HG03135 (cell line): ENCODE results near the gene SLAMF6.
A peak's percentile ranks its signal among the peaks of the same experiment; 100 is the strongest.
"Not testable (repeated sequence)": the region's sequence is repeated elsewhere in the genome, so short reads cannot be mapped to it uniquely, and the experiment has no call there.

Source experiments
- ATAC-seq: cut with Tn5 transposase; IDR thresholded peaks from one replicate; pipeline ENCODE4 v1.9.1; 2021; ENCODE audit warnings: mild to moderate bottlenecking, moderate library complexity; ENCODE audit not compliant: unreplicated experiment

Gene SLAMF6

DNA sequence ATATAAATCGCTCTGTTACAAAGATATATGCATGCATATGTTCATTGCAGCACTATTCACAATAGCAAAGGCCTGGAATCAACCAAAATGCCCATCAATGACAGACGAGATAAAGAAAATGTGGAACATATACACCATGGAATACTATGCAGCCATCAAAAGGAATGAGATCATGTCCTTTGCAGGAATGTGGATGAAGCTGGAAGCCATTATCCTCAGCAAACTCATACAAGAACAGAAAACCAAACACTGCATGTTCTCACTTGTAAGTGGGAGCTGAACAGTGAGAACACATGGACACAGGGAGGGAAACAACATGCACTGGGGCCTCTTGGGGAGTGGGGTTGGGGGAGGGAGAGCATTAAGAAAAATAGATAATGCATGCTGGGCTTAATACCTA, 5.5 kb downstream of the SLAMF6 start:
- ATAC-seq: not testable (repeated sequence)

DNA sequence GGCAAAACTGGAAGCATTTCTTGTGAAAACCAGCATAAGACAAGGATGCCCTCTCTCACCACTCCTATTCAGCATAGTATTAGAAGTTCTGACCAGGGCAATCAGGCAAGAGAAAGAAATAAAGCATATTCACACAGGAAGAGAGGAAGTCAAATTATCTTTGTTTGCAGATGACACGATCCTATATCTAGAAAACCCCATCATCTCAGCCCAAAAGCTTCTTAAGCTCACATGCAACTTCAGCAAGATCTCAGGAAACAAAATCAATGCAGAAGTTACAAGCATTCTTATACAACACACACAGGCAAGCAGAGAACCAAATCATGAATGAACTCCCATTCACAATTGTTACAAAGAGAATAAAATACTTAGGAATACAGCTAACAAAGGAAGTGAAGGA, 7.1 kb downstream of the SLAMF6 start:
- not testable (repeated sequence) for ATAC-seq

DNA sequence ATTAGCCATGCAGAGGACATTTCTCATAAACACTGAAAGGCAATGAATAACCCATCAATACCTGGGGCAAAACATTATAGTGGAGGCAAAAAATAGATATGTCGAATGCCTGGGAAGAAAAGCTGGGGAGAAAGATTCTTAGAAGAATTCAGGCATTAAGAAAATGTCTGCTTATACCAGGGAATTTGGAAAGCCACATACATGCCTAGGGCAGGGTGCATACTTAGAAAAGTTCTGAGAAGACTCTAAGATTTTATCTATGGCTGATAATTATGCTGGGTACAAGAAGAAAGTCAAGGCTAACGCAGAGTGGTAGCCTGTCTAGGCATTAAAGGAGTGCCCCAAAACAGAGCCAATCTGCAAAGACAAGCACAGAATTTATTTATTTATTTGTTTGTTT, 18.4 kb downstream of the SLAMF6 start:
- no peak for ATAC-seq

DNA sequence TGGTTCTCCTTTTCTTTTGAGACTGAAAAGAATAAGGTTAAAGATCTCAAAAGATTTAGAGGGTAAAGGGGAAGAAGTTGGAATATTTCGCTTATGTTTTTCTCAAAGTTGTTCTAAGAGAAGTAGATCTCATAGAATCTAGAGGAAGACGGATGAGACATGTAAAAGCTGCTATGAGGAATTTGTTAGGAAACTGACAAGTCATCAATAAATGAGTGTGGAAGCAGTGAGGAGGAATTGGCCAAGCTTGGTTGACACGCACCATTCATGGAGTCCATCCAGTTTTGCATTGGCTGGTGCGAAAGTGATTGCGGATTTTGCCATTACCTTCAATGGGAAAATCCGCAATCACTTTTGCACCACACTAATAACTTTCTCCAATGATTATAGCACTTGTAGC, 20.0 kb downstream of the SLAMF6 start:
- no peak for ATAC-seq

DNA sequence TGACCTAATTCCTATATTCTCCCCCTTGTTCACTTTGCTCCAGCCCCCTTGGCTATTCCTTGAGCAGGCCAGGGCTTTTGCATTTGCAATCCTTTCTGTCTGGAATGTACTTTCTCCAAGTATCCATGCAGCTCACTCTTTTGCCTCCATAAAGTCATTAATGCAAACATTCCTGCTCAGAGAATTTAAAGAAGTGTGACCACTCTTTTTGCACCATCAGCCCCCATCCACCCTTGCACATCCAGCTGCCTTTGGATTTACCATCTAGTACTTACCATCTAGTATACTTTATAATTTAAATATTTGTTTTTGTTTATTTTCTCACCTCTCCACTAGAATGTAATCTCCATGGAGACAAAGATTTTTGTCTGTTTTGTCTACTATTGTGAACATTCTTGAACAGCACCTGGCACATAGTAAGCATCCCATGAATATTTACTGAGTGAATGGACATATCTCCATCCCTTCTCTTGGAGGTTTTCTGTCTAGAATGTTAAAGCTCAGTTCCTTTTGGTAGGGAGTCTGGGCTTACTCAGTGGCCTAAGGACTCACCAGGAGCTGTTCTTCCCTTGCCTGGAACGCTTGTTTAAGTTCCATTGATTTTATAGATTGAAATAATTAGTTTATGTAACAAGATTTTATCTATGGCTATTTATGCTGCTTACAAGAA, 22.6 kb downstream of the SLAMF6 start:
- ATAC-seq: no peak

DNA sequence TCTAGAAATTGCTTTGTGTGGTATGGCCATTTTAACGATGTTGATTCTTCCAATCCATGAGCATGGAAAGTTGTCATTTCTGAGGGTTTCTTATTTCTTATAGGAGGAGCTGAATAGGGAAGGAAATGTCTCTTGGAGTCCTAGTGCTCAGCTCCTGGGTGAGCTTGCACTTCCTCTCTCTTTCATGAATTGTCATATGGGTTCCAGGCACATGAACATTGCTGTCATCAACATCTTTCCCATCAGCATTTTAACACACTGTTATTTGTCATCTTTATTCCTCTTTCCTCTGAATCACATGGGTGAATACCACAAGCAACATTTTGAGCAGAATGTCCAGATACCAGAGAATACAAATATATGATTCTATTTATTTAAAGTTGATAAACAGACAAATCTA, 23.4 kb downstream of the SLAMF6 start:
- no peak for ATAC-seq

DNA sequence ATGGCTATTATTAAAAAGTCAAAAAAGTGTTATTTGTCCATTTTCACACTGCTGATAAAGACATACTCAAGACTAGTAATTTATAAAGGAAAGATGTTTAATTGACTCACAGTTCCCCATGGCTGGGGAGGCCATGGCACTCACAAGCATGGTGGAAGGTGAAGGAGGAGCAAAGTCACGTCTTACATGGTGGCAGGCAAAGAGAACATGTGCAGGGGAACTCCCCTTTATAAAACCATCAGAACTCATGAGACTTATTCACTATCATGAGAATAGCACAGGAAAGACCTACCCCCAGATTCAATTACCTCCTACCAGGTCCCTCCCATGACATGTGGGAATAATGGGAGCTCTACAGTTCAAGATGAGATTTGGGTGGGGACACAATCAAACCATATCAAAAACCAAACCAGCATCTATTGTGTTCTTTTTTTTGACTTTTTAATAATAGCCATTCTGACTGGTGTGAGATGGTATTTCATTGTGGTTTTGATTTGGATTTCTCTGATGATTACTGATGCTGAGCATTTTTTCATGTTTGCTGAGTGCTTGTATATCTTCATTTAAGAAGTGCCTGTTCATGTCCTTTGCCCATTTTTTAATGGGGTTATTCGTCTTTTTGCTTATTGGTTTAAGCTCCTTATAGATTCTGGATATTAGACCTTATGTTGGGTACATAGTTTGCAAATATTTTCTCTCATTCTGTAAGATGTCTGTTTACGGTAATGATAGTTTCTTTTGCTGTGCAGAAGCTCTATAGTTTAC, 24.6 kb downstream of the SLAMF6 start:
- ATAC-seq: not testable (repeated sequence)

DNA sequence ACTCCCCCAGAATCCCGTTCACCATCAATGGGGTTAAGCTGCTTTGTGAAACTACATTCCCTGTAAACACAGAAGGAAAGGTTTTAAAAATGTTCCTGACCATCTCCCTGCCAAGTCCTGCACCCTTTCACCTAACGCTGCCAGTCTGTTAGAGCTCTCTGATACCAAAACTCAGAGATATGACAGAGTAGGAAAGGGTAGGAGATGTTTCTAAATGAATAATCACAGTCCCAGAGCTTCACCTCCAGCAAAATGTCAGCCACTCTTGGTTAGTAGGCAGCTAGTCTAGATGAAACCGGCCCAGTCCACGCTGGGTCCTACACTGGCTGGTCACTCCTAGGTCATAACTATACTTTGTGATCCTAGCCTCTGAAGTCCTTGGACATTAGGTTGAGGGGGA, 26.7 kb downstream of the SLAMF6 start:
- no peak for ATAC-seq

DNA sequence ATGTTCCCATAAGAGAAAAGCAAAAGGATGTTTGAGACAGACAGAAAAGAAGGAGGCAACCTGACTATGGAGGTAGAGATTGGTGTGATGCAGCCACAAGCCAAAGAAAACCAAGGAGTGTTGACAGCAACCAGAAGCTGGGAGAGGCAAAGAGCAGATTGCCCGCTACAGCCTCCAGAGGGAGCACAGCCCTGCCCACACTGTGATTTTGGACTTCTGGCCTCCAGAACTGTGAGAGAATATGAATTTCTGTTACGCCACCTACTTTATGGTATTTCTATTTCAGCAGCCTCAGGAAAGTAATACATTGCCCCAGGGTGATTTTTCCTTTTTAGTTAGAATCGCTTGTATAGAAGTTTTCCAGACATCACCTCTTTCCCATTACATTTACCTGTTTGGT, 28.4 kb downstream of the SLAMF6 start:
- ATAC-seq: no peak

DNA sequence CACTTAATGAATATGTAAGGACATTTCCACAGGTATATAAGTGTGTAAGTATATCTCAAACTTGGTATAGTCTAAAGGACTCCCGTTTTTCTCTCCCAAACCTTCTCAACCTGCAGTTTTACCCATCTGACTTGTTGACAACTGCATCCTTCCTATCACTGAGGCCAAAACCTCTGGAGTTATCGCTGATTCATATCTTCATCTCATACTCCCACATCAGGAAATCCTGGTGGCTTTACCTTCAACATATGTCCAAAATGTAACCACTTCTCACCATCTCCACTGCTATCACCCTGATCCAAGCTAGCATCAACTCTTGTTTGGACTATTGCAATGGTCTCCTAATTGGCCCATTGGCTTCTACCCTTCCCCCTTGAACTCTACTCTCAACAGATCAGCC, 30.4 kb downstream of the SLAMF6 start:
- ATAC-seq: no peak

DNA sequence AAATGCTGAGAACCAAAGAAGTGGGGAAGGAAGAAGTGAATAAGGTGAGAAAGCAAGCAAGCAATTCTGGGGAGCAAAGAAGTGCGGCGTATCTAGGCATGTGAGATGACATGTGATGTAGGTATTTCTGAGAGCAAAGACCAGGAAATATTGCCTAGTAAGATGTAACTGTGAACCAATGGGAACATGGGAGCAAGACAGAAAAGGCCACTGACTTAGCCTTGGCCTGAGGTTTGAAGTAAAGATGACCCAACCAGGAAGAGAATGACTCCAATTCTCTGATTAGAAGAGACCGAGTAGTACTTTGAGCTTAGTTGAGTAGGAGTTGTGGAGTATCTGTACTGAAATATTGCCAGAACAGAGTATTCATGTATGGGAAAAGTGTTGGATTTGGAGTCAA, 31.1 kb downstream of the SLAMF6 start:
- ATAC-seq: no peak

DNA sequence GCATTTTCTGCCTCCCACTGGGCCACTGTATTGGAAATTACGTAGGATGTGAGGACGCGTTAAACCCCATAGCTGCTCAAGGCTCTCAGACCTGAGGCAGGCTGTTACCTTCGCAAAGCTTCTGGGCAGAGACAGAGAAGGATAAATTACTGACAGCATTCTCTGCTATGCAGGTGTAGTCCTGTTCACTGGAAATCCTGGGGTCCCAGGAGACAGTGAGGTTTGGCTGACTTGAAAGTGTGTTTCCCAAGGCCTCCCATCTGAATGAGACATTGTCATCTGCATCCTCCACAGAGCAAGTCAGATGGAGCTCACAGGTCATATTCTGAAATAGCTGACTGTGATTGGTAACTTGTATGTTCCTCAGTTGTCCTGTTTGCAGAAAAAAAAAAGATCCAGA, 32.0 kb downstream of the SLAMF6 start:
- ATAC-seq: no peak

DNA sequence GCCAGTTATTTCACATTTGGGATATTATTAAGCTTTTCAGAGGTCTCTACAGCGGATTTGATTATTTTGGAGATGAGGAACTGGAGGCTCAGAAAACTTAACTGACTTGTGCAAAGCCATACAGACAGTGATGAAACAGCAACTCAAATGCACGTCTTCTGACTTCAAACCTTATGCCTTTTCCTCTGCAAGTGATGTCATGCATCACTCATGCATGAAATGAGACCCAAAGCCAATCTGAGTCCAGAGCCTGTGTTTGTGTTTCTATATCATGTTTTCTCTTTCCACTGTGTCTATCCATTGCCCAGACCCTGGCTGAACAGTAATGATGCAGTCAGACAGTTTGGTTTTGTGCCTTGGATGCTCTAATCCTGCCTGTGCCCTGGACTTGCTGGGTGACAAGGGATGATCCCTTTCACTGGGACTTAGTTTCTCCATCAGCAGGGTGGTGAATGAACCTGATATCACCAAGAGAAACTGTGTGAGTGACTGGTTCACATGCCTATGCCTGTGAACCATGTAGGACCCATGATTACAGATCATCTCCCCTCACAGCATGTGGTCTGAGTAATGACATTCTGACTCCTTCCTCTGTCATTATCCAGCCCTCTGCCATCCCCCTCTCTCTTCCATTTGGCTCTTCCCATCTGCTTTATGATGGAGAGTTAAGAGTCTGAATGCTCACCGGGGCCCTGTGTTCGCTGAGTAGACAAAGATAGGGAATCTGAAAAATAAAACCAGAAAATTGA, 33.4 kb downstream of the SLAMF6 start:
- ATAC-seq: no peak

DNA sequence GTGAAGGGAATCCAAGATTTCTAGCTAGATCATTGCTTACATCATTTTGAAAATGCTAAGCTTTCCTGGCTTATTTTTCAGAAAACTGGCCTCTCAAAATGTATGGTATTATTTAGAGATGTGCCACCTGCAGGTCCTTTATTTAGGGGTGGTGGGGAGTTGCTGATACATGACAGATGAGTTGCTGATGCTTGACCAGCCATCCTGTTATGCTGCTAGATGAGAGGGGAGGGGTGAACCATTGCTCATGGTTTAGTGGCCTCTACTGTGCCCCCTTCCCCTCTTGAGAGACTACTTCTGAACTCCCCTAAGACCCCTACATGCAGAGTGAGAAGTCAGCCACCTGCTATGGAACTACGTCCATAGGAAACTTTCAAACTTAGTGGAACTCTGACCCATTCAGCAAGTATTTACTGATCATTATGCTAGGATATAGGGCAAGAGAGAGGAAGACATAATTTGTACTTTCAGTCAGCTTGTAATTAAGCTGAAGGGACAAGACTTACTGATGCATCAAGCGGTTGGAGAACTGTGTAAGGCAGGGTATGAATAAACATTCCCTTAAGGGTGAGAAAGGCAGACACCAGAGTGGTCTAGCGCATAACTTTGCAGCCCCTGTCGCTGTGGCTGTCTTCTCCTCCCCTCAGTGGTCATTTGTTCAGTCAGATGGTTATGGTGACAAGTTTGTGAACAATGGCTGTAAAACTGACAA, 34.6 kb downstream of the SLAMF6 start:
- peak; percentile 69 for ATAC-seq

DNA sequence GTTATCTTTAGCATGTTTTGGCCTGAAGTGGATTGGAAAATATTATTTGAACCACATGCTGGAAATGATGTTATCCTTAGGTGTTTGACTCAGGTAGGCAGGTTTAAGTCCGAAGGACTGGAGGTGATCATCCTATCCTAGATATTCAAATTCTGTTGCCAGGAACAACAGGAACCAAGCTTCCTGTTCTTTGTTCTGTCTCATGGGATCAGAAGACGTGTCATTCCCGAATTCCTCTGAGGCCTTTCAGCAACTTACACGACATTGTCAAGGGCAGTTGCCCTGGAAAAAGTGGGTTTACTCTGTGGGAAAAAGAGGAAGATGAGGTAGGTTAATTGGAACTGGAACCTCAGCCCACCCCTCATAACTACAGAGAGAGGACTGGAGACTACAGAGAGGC, 36.6 kb downstream of the SLAMF6 start:
- ATAC-seq: no peak

DNA sequence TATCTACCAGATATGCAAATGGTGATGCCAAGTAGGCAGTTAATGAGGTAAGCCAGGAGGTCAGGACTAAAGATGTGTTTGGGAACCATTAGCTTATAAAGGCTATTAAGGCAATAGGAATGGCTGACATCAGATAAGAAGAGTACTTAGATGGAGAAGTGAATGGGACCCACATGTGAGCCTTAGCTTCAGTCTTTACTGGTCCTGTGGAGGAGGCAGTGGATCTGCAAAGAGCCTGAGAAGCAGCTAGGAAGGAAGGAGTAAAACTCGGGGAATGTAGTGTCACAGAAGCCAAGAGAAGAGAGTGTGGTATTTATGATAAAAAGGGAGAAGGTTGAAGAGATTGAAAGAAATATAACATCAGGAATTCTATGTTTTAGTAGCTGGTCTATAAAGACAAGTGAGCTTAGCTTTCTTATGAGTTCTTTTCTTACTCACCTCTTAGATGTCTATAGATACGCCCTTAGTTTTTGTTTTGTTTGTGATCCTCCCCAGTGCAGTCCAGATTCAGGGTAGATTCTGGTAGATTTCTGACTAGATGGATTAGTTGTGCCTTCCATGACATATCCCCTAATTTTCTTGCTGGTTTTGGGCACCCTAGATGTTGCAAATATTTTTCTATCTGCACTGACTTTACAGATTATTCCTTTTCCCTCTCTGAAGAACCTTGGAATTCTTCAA, 39.4 kb downstream of the SLAMF6 start:
- no peak for ATAC-seq

DNA sequence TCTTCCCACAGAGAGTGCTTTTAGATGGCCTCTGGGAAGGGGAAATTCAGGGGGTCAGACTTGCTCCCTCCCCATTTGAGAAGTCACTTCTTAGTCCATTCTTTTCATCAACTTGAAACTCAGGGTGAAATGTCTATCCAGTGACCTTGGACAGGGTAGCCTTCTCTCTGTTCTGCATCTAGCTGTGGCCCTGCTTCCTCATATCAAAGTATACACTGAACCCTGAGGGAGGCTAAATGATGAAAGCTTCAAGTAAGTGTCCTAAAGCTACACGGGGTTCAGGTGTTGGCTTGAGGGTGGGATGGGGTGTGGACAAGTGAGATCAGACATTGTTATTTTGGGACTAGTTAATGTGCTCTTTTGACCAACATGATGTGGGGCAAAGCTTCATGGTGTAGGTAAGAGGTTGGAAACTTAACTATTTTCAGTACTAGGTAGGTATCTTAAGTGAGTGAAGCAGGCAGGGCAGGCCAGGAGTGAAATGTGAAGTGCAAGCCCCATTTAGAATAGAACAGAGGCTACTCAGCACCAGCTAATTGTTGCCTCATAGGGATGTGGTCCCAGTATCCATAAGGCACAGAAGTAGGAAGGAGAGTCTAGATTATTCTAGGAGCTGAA, 41.0 kb downstream of the SLAMF6 start:
- ATAC-seq: no peak

DNA sequence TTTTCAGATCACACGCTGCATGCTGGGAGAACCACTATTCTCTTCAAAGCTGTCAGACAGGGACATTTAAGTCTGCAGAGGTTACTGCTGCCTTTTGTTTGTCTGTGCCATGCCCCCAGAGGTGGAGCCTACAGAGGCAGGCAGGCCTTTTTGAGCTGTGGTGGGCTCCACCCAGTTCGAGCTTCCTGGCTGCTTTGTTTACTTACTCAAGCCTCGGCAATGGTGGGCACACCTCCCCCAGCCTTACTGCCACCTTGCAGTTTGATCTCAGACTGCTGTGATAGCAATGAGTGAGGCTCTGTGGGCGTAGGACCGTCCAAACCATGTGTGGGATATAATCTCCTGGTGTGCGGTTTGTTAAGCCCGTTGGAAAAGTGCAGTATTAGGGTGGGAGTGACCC, 42.3 kb downstream of the SLAMF6 start:
- not testable (repeated sequence) for ATAC-seq

DNA sequence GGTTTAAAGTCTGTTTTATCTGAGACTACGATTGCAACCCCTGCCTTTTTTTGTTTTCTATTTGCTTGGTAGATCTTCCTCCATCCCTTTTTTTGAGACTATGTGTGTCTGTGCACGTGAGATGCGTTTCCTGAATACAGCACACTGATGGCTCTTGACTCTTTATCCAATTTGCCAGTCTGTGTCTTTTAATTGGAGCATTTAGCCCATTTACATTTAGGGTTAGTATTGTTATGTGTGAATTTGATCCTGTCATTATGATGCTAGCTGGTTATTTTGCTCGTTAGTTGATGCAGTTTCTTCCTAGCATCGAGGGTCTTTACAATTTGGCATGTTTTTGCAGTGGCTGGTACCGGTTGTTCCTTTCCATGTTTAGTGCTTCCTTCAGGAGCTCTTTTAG, 44.0 kb downstream of the SLAMF6 start:
- not testable (repeated sequence) for ATAC-seq
